HG03558 (cell line): ENCODE data around the gene SNED1.

Experiments used
- ATAC-seq: cut with Tn5 transposase; IDR thresholded peaks from one replicate; pipeline ENCODE4 v1.9.1; 2021; ENCODE audit warnings: moderate number of reproducible peaks; ENCODE audit not compliant: unreplicated experiment; ENCODE audit errors: extremely low read depth

The SNED1 gene

DNA sequence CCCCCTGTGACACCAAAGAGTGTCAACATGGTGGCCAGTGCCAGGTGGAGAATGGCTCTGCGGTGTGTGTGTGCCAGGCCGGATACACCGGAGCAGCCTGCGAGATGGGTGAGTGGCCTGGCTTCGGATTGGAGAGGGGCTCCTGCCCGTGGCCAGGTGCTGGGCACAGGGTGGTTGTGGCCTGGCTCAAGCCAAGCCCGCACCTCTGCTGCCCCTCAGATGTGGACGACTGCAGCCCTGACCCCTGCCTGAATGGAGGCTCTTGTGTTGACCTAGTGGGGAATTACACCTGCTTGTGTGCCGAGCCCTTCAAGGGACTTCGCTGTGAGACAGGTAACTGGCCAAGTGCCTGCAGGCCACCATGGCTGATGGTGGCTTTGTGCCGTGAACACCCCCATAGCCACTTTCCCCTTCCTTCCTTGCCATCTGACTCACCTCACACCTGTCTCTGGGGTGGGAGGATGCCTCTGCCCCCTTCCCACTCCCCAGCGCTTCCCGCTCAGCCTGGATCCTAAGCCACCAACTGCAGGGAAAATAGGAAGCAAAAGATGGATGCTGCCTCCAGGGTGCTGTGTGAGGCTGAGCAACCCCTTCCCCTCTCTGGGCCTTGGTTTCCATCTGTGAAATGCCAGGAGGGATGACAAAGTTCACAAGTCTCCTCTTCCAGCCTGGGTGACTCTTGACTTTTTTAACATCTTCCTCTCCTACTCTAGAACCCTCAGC is 41.8 kb downstream of the SNED1 start:
- ATAC-seq = no peak

DNA sequence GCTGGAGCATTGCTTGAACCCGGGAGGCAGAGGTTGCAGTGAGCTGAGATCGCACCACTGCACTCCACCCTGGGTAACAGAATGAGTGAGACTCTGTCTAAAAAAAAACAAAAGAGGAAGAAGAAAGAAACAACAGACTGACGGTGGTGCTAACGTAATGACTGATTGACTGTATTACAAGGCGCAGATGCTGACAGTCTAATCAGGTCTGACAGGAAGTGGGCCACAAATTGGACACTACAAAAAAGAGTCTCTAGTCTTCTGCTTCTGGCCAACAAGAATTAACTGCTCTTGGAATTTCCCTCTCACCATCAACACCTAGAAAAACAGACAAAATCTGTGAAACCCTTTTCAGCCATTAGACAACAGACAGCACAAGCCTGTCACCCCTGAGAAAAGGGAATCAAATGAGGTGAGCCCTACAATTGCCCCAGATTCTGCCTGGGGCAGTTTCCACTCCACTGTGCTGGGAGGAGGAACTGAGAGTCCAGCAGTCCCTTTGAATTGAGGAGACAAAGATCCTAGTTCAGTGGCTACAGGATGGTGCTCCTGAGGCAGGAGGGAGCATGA is 43.3 kb downstream of the SNED1 start:
- ATAC-seq = no peak

DNA sequence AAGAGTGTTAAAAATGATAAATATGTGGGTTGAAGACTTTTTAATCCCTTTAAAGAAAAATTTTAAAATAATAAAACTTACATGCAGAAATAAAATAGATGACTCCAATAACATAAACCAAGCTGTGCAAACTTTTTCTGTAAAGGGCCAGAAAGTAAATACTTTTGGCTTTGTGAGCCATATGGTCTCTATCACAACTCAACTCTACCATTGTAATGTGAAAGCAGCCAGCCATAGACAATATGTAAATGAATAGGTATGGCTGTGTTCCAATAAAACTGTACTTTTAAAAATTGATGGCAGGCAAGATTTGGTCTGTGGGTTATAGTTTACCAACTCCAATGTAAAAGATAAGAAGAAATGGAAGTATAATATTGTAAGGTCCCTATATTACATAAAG is 45.2 kb downstream of the SNED1 start:
- ATAC-seq = no peak

DNA sequence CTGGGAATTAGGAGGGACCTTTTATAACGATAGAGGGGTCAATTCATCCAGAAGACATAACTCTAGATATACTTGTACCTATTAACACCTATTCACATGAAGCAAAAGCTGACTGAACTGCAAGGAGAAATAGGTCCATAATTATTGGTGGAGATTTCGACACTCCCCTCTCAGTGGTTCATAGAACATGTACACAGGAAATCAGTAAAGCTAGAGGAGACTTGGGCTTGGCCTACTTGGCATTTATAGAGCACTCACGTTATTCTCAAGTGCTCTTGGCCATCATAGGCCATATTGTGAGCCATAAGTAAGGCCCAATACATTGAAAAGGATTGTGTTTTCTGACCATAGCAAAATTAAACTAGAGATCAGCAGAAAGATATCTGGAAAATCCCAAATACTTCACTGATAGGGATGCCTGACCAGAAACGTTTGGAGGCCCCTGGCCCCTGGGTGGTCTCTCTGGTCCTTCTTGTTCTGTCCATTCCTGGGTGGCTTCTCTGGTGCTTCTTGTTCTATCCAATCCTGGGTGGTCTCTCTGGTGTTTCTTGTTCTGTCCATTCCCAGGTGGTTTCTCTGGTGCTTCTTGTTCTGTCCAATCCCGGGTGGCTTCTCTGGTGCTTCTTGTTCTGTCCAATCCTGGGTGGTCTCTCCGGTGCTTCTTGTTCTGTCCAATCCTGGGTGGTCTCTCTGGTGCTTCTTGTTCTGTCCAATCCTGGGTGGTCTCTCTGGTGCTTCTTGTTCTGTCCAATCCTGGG is 49.0 kb downstream of the SNED1 start:
- ATAC-seq = no peak

DNA sequence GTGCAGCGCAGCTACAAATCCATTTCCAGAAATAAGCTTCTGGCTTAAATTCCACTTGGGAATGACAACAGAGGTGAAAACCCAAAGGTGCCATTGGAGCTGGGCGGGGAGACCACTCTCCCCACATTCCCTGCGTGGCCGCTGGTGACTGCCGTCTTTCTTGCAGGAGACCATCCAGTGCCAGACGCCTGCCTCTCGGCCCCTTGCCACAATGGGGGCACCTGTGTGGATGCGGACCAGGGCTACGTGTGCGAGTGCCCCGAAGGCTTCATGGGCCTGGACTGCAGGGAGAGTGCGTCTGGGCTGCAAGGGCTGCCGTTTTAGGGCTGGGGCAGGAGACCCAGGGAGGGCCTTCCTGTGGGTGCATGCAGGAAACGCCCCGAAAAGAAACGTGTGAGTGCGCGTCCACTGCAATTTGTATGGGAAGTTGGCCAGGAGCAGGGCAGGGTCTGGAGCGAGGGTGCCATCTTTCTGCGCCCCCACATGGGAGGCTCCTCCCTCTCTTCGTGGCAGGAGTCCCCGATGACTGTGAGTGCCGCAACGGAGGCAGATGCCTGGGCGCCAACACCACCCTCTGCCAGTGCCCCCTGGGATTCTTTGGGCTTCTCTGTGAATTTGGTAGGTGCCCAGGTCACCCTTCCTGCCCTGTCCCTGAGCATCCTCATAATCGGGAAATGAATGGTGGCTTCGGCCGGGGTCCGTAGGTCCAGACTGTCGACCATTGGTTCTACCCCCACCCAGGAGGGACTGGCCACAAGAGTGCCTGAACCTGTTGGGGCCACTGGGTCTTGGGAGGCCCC is 49.9 kb downstream of the SNED1 start:
- ATAC-seq = no peak

DNA sequence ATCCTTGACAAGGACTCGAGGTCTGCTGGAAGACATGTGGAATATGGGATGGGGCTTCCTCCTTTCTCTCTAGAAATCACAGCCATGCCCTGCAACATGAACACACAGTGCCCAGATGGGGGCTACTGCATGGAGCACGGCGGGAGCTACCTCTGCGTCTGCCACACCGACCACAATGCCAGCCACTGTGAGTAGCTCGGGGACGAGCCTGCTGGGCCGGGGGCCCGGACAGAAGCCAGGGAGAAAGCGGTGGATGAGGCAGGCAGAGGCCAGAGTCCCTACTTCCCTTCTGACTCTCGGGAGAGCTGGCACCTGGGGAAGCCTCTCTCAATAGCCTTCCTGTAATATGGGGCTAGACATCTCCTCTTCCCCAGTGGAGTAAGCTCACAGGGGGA is 50.5 kb downstream of the SNED1 start:
- no peak for ATAC-seq

DNA sequence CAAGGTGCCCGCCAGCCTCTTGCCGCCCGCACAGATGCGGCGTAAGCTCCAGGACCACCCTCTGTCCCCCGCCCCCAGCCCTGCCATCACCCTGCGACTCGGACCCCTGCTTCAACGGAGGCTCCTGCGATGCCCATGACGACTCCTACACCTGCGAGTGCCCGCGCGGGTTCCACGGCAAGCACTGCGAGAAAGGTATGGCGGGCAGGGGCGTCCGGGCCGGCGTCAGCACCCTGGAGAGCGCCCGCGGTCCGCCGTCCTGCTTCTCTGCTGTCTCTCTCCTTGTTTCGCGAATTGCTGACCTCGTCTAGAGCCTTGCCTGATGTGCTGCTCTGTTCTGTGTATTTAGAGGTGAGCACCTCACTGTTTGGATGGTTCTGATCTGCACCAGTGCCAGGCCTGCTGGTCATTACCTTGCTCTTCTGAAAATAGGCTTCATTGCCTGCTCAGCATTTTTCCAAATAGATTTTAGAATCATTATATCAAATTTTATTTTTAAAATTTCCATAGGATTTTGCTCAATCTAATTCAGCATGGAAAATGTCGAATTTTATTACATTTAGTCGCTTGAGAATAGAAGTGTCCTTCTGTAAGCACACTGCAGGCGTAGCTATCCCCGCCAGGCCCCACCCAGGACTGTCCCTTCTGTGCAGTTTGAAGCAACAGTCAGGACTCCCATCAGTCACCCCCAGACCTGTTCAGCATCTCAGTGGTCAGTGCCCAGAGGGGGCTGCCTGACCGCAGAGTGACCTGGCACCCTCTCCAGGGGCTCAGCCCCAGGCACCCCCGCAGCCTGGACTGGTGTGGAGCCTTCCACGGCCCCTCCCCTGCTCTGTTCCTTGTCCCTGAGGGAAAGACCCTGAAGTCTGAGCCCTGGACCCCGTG is 51.6 kb downstream of the SNED1 start:
- ATAC-seq = no peak

DNA sequence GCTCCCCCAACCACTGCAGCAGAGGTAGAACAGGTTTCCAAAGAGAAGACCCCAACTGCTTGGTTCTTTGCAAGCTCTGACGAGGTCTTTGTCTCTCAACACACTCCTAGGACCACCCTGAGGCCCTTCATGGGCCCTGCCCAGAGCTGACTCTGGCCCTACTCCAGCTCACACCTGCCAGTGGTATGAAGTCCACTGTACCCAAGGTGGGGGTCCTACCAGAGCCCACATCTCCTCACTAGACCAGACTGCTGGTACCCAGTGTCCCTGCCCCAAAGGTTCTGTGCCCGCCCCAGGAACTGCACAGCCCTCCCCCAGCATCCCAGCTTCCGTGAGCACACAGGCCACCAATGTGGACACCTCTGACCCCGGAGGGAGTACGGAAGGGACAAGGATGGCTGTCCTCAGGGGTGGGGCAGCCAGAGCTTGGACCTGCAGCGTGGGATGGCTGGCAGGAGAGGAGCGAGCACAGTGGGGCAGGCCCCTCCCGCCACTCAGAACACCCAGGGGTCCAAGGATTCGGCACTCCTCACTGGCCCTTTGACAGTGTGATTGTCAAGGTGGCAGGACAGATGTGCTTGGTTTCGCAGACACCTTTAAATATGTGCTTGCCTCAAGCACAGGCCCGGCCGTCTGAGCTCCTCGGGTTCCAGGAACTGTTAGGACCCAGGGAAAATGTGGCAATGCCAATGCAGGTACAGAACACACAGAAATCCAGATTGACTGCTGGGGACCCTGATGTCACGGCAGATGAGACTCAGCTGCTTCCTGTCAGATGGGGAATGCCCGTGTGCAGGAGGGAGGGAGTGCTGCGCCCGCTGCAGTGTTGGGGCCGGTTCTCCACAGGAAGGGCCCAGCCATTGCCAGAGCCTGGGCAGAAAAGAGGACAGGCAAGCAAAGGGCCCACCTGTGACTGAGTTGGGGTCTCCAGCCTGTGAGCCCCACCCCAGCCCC is 52.5 kb downstream of the SNED1 start:
- no peak for ATAC-seq

DNA sequence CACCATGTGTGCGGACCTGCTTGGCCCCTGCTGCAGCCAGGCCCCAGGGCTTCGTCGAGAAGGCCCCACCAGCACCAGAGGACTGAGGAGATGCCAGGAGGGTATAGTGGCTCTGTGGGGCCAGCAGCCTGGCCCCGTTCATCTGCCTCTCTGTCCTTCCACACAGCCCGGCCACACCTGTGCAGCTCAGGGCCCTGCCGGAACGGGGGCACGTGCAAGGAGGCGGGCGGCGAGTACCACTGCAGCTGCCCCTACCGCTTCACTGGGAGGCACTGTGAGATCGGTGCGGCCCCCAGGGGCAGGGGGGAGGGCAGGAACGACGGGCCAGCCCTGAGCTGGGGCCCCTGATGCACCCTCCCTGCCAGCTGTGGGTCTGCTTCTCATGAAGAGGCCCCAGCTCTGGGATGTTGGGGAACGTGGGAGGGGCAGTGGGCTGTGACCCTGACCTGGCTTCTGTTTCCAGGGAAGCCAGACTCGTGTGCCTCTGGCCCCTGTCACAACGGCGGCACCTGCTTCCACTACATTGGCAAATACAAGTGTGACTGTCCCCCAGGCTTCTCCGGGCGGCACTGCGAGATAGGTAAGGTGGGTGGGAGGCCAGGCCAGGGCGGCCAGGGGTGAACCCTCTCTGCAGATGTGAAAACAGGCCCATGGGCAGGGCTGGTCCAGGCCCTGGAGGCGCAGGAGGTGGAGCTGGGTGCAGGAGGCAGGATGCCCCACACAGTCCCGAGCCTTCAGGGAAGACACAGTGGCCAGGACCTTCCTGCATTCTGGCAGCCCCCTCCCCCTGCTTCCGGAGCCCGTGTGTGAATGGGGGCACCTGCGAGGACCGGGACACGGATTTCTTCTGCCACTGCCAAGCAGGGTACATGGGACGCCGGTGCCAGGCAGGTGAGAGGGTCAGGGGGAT is 53.4 kb downstream of the SNED1 start:
- ATAC-seq = no peak

DNA sequence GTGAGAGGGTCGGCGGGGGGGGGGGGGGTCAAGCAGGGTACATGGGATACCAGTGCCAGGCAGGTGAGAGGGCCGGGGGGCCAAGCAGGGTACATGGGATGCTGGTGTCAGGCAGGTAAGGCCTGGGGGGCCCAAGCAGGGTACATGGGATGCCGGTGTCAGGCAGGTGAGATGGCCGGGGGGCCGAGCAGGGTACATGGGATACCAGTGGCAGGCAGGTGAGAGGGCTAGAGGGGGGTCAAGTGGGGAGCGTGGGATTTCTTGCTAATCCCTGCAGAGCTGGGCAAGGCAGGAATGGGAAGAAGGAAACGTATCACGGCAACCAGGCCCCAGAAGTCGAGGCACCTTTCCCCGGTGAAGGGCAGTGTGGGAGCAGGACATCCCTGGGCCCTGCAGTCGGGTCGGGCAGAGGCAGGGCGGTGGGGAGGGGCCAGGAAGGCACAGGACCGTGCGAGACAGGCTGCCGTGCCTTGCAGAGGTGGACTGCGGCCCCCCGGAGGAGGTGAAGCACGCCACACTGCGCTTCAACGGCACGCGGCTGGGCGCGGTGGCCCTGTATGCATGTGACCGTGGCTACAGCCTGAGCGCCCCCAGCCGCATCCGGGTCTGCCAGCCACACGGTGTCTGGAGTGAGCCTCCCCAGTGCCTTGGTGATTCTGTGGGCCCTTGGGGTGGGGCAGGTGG is 54.4 kb downstream of the SNED1 start:
- ATAC-seq = no peak

DNA sequence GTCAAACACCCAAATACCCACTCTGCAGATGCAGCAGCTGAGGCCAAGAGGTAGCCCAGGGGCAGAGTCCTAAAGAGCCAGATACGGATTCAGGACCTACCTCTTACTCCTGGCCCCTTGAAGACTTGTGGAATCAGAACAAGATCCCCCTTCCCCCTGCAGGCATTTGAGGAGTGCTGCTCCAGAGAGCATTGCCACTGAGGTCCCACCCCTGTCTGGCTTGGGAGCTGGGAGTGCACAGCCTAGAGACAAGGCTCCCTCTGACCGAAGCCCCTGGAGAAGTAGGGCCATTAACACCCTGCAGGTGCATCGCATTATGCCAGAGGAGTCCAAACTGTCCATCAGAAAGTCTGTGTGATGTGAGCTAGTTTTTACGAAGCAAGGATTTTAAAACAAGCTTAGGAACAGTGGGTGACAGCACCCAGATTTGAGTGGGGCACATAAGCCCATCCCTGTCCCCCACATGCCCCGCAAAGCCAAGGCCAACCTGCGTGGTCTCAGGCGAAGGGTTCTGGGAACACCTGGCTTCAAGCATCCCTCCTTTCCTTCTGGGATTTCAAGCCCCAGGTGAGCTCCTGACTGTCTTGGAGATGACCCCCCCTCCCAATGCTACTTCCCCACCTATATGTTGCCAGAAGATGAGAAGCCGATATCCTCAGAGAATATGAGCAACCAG is 55.3 kb downstream of the SNED1 start:
- no peak for ATAC-seq

DNA sequence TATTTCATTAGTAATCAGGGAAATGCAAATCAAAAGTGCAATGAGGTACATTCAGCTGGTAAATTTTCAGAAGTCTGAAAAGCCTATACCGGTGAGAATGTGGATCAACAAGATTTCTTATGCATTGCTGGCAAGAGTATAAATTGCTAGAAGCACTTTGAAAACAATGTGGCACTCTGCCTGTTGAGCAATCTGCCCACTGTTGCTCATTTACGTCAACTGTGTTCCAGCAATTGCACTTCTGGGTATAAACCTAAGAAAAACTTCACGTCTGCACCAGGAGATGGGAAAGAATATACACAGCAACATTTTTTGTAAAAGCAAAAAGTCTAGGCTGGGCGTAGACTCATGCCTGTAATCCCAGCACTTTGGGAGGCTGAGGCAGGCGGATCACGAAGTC is 62.9 kb downstream of the SNED1 start:
- ATAC-seq = no peak

DNA sequence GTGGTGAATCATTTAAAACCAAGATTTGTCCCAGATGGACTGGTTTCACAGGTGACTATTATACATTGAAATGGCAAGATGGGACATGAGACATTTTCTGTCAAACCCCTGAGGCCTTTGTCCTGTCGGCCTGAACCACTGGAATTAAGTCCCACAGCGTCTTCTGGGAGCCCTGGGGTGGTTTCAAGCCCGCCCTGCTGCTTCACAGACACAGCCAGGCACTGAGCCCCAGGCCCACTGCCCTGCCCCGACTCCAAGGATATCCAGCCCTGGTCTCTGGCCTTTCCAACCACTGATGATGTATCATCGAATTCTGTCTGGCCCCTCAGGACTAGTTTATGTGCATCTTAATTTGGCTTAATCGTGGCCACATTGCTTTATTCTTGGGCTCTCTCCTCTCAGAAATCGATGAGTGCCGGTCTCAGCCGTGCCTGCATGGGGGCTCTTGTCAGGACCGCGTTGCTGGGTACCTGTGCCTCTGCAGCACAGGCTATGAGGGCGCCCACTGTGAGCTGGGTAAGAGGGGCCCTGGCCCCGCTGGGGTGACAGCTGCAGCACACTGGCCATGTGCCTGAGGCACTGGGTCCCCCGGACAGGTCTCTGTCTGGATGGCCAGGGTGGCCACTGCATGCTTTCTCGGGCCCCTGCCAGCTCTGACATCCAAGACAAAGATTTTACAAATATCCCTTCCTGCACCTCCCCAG is 64.1 kb downstream of the SNED1 start:
- ATAC-seq = no peak

DNA sequence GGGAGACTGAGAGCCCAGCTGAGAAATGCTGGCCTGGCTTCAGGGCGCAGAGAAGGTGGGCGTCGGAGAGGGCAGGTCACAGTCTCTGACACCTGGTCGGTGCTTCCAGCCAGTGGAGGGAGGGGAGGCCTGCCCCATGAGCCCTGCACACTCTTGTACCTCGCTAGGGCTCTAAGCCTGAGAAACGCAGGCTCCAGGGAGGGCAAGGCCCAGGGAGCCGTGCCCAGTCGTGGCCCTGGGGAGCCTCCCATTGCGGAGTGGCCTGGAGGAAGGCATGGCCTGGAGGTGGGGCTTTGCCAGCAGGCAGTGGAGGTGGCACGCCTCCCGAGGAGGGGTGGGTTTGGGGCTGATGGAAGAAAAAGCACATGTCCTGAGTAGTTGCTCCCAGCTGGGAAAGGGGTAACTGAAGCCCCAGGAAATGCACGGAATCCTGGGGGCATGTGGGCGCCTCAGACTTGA is 64.7 kb downstream of the SNED1 start:
- ATAC-seq = no peak

DNA sequence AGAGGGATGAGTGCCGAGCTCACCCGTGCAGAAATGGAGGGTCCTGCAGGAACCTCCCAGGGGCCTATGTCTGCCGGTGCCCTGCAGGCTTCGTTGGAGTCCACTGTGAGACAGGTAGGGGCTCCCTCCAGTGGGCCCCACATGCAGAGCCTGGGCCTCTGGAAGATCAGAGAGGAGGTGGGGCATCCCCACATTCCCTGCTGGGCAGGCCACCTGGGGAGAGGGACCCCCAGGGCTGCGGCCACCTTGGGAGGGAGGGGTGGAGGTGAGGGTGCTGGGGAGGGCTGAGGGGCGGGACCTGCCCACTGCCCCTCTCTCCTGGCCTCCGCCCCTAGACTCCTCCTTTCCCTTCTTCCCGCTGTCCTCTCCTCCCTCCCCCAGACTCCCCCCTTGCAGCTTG is 65.2 kb downstream of the SNED1 start:
- no peak for ATAC-seq
